ENCODE results near the gene ZNF629.
"Not testable (repeated sequence)": the region's sequence is repeated elsewhere in the genome, so short reads cannot be mapped to it uniquely, and the experiment has no call there.

DNA sequence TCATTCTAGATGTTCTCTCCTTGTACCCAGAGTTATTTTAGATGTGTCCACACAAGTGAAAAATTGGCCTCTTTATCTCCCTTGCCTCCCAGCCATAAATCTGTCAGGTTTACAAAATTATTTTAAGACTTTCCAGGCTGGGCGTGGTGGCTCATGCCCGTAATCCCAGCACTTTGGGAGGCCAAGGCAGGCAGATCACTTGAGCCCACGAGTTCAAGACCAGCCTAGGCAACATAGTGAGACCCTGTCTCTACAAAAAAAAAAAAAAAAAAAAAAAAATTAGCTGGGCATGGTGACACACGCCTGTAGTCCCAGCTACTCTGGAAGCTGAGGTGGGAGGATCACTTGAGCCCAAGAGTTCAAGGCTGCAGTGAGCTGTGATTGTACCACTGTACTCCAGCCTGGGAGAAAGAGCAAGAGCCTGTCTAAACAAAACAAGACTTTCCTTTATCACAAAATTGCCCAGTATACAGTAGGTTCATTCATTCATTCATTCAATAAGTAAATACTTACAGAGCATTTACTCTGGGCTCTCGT, 22.0 kb upstream of the ZNF629 start:
- TF ChIP-seq, protein P1, sequence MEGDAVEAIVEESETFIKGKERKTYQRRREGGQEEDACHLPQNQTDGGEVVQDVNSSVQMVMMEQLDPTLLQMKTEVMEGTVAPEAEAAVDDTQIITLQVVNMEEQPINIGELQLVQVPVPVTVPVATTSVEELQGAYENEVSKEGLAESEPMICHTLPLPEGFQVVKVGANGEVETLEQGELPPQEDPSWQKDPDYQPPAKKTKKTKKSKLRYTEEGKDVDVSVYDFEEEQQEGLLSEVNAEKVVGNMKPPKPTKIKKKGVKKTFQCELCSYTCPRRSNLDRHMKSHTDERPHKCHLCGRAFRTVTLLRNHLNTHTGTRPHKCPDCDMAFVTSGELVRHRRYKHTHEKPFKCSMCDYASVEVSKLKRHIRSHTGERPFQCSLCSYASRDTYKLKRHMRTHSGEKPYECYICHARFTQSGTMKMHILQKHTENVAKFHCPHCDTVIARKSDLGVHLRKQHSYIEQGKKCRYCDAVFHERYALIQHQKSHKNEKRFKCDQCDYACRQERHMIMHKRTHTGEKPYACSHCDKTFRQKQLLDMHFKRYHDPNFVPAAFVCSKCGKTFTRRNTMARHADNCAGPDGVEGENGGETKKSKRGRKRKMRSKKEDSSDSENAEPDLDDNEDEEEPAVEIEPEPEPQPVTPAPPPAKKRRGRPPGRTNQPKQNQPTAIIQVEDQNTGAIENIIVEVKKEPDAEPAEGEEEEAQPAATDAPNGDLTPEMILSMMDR (IDR thresholded peaks at IDR 0.05; ENCODE audit: poor library complexity, severe bottlenecking), result not testable (repeated sequence)
- TF ChIP-seq TAF1 (IDR thresholded peaks at IDR 0.05; ENCODE audit: low read depth); POLR2AphosphoS5 (IDR thresholded peaks at IDR 0.05); EP300 (conservative IDR thresholded peaks at IDR 0.05; ENCODE audit: poor library complexity, severe bottlenecking); SMC3 (conservative IDR thresholded peaks at IDR 0.05; ENCODE audit: poor library complexity); RAD21 (conservative IDR thresholded peaks at IDR 0.05): not testable (repeated sequence)
- TF ChIP-seq, protein P2, sequence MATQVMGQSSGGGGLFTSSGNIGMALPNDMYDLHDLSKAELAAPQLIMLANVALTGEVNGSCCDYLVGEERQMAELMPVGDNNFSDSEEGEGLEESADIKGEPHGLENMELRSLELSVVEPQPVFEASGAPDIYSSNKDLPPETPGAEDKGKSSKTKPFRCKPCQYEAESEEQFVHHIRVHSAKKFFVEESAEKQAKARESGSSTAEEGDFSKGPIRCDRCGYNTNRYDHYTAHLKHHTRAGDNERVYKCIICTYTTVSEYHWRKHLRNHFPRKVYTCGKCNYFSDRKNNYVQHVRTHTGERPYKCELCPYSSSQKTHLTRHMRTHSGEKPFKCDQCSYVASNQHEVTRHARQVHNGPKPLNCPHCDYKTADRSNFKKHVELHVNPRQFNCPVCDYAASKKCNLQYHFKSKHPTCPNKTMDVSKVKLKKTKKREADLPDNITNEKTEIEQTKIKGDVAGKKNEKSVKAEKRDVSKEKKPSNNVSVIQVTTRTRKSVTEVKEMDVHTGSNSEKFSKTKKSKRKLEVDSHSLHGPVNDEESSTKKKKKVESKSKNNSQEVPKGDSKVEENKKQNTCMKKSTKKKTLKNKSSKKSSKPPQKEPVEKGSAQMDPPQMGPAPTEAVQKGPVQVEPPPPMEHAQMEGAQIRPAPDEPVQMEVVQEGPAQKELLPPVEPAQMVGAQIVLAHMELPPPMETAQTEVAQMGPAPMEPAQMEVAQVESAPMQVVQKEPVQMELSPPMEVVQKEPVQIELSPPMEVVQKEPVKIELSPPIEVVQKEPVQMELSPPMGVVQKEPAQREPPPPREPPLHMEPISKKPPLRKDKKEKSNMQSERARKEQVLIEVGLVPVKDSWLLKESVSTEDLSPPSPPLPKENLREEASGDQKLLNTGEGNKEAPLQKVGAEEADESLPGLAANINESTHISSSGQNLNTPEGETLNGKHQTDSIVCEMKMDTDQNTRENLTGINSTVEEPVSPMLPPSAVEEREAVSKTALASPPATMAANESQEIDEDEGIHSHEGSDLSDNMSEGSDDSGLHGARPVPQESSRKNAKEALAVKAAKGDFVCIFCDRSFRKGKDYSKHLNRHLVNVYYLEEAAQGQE (IDR thresholded peaks at IDR 0.05; ENCODE audit: borderline replicate concordance), result not testable (repeated sequence)
